Thyroid gland (tissue), 4 donors: ENCODE results near the gene POFUT2.

Experiments
- POLR2A ChIP-seq, 2 donors: fragments of 450-650 bp; IDR thresholded peaks; one replicate each; pipeline ENCODE4 v1.6.1; 2017; ENCODE audit warnings: antibody characterized with exemption in 2 of 2, mild to moderate bottlenecking in 2 of 2, moderate library complexity in 1 of 2
- TF ChIP-seq, protein P1 (sequence below), 6 experiments: fragments of 200-600 bp in 3 of 6; fragments of 450-650 bp in 3 of 6; sonication (generic) in 3 of 6; IDR thresholded peaks; one replicate each; pipeline ENCODE4 v1.5.1; 2016 to 2019; ENCODE audit warnings: antibody characterized with exemption in 6 of 6, mild to moderate bottlenecking in 2 of 6, inconsistent platforms in 1 of 6, moderate library complexity in 1 of 6

DNA sequence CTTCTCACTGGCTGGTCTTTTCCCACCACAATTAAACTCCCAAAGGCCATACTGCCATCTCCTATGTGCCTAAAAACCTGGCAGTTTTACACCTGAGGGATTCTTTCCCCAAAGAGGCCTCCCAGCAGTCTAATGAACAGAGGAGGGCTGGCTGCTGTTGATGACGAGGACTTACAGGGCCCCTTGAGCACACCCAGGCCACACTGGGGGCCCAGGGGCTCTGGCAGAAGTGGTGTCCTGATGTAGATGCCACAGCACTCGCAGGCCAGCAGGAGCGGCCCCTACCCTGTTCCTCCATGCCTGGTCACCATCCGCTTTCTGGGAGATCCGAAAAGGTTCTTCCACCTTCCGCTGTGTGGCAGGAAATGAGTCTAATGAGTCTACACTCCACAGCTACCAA lies 24.2 kb downstream of the POFUT2 start:
- TF ChIP-seq, protein P1, sequence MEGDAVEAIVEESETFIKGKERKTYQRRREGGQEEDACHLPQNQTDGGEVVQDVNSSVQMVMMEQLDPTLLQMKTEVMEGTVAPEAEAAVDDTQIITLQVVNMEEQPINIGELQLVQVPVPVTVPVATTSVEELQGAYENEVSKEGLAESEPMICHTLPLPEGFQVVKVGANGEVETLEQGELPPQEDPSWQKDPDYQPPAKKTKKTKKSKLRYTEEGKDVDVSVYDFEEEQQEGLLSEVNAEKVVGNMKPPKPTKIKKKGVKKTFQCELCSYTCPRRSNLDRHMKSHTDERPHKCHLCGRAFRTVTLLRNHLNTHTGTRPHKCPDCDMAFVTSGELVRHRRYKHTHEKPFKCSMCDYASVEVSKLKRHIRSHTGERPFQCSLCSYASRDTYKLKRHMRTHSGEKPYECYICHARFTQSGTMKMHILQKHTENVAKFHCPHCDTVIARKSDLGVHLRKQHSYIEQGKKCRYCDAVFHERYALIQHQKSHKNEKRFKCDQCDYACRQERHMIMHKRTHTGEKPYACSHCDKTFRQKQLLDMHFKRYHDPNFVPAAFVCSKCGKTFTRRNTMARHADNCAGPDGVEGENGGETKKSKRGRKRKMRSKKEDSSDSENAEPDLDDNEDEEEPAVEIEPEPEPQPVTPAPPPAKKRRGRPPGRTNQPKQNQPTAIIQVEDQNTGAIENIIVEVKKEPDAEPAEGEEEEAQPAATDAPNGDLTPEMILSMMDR (IDR thresholded peaks at IDR 0.05) = no peak
- no peak for TF ChIP-seq POLR2A (IDR thresholded peaks at IDR 0.05)
